SK-N-SH (cell line): Measurements from ENCODE around the gene C1QTNF9. TPM values are rescaled to one million over a fixed set of nuclear protein-coding genes. Genes with fewer than 3 reads are reported as not detected.

ENCODE experiments used
- CTCF ChIA-PET: fragments of 300-600, 350-600 bp; formaldehyde crosslinking; extraction: SDS; loops from one replicate; lab custom pipeline; 2021; lab: Yijun Ruan, JAX
- POLR2A ChIA-PET: fragments of 350-600 bp; sonication (Branson Sonifier 250); formaldehyde crosslinking; extraction: SDS; loops from one replicate; lab custom pipeline; 2020; ENCODE audit warnings: antibody characterized with exemption, inconsistent platforms; lab: Yijun Ruan, JAX
- DNase-seq: peaks from one replicate; pipeline ENCODE4 v3.0.0; 2012
- H2AFZ ChIP-seq: fragments of 200-600 bp; sonication (generic); 2 replicates; pipeline ENCODE4 v1.8.1; 2016; ENCODE audit warnings: antibody characterized with exemption, mild to moderate bottlenecking, low read depth
- H3F3A ChIP-seq: fragments of 200-600 bp; sonication (generic); replicated peaks from 2 replicates; pipeline ENCODE3; 2016; ENCODE audit warnings: antibody characterized with exemption, mild to moderate bottlenecking; ENCODE audit not compliant: insufficient read depth
- H3K27ac ChIP-seq, 2 experiments: fragments of 200-500 bp in 1 of 2; fragments of 200-600 bp in 1 of 2; sonication (Bioruptor generic) in 1 of 2; sonication (generic), shearing (Covaris generic) in 1 of 2; 2 replicates each; pipeline versions ENCODE4 v1.5.1 to v1.6.1; 2014 to 2016; ENCODE audit warnings: low read depth in 2 of 2, inconsistent platforms in 1 of 2, low read length in 1 of 2, mild to moderate bottlenecking in 1 of 2, mixed read lengths in 1 of 2
- H3K27me3 ChIP-seq: fragments of 200-600 bp; sonication (generic), shearing (Covaris generic); 2 replicates; pipeline ENCODE4 v1.6.1; 2016; ENCODE audit warnings: mixed run types; ENCODE audit not compliant: insufficient read depth
- H3K36me3 ChIP-seq, 2 experiments: fragments of 200-500 bp in 1 of 2; fragments of 200-600 bp in 1 of 2; sonication (Bioruptor generic) in 1 of 2; sonication (generic) in 1 of 2; replicated peaks in 1 of 2; 2 replicates each; pipeline versions ENCODE3 to v1.5.1; 2014 to 2016; ENCODE audit warnings: low read length in 1 of 2, mild to moderate bottlenecking in 1 of 2; ENCODE audit not compliant: insufficient read depth in 2 of 2, control insufficient read depth in 1 of 2
- H3K4me1 ChIP-seq, 2 experiments: fragments of 200-500 bp in 1 of 2; fragments of 200-600 bp in 1 of 2; sonication (Bioruptor generic) in 1 of 2; sonication (generic), shearing (Covaris generic) in 1 of 2; 2 replicates each; pipeline versions ENCODE4 v1.5.1 to v1.6.1; 2014 to 2016; ENCODE audit warnings: low read depth in 1 of 2, low read length in 1 of 2, mixed run types in 1 of 2; ENCODE audit not compliant: insufficient read depth in 2 of 2, control insufficient read depth in 1 of 2
- H3K4me2 ChIP-seq: fragments of 200-600 bp; sonication (generic), shearing (Covaris generic); 2 replicates; pipeline ENCODE4 v1.6.1; 2017; ENCODE audit warnings: mixed run types
- H3K4me3 ChIP-seq, 2 experiments: fragments of 200-500 bp in 1 of 2; fragments of 200-600 bp in 1 of 2; sonication (Bioruptor generic) in 1 of 2; sonication (generic), shearing (Covaris generic) in 1 of 2; 2 replicates each; pipeline versions ENCODE4 v1.5.1 to v1.8.1; 2014 to 2016; ENCODE audit warnings: low read depth in 2 of 2, inconsistent platforms in 1 of 2, low read length in 1 of 2, mild to moderate bottlenecking in 1 of 2, mixed read lengths in 1 of 2, moderate library complexity in 1 of 2
- H3K79me2 ChIP-seq: fragments of 200-600 bp; sonication (generic); 2 replicates; pipeline ENCODE4 v1.8.1; 2017; ENCODE audit warnings: mild to moderate bottlenecking; ENCODE audit not compliant: insufficient read depth
- H3K9ac ChIP-seq: fragments of 200-600 bp; sonication (generic); 2 replicates; pipeline ENCODE4 v1.6.1; 2017; ENCODE audit warnings: mixed run types
- H3K9me2 ChIP-seq: fragments of 200-600 bp; sonication (generic); 2 replicates; pipeline ENCODE4 v1.6.1; 2017; ENCODE audit warnings: mixed run types
- H3K9me3 ChIP-seq: fragments of 200-600 bp; sonication (generic); 2 replicates; pipeline ENCODE4 v1.6.1; 2017; ENCODE audit warnings: mixed run types, mild to moderate bottlenecking, moderate library complexity
- H4K20me1 ChIP-seq: fragments of 200-600 bp; sonication (generic); 2 replicates; pipeline ENCODE4 v1.6.1; 2017; ENCODE audit warnings: mild to moderate bottlenecking, mixed run types; ENCODE audit not compliant: insufficient read depth
- CHD2 ChIP-seq: fragments of 150-350 bp; IDR thresholded peaks from 2 replicates; pipeline ENCODE4 v1.6.1; 2018; ENCODE audit warnings: low read length; ENCODE audit not compliant: partially characterized antibody
- ELF1 ChIP-seq: IDR thresholded peaks from 2 replicates; pipeline ENCODE4 v1.4.0; 2012
- FOSL2 ChIP-seq: IDR thresholded peaks from 2 replicates; pipeline ENCODE4 v1.4.0; 2012; ENCODE audit warnings: low read depth, mild to moderate bottlenecking, moderate library complexity, borderline replicate concordance
- FOXJ3 ChIP-seq: sonication (generic); formaldehyde crosslinking; IDR thresholded peaks from 2 replicates; pipeline ENCODE4 v1.5.1; 2020; ENCODE audit warnings: mild to moderate bottlenecking, missing genetic modification reagents
- FOXM1 ChIP-seq: IDR thresholded peaks from 2 replicates; pipeline ENCODE4 v1.4.0; 2012; ENCODE audit warnings: low read depth, mild to moderate bottlenecking
- GABPA ChIP-seq: IDR thresholded peaks from 2 replicates; pipeline ENCODE4 v1.4.0; 2012; ENCODE audit warnings: low read depth, mild to moderate bottlenecking
- JUND ChIP-seq: IDR thresholded peaks from 2 replicates; pipeline ENCODE4 v1.4.0; 2012
- MEF2A ChIP-seq: IDR thresholded peaks from 2 replicates; pipeline ENCODE4 v1.4.0; 2012; ENCODE audit warnings: low read depth, borderline replicate concordance
- MXI1 ChIP-seq: IDR thresholded peaks from 2 replicates; pipeline ENCODE4 v1.6.1; 2012; ENCODE audit warnings: mild to moderate bottlenecking, low read depth, low read length, improper control_type of control experiment
- PBX3 ChIP-seq: IDR thresholded peaks from 2 replicates; pipeline ENCODE4; 2012
- POLR2AphosphoS5 ChIP-seq: IDR thresholded peaks from 2 replicates; pipeline ENCODE4 v1.6.1; 2012; ENCODE audit warnings: low read depth, low read length
- RAD21 ChIP-seq: IDR thresholded peaks from 2 replicates; pipeline ENCODE4 v1.6.1; 2012; ENCODE audit warnings: mild to moderate bottlenecking, low read length
- USF2 ChIP-seq: fragments of 150-350 bp; IDR thresholded peaks from 2 replicates; pipeline ENCODE4 v1.6.1; 2017; ENCODE audit warnings: antibody characterized with exemption, low read length, low read depth, borderline replicate concordance
- WGBS: methylation state at CpG from one replicate; pipeline ENCODE4 v1.1.6; 2017; ENCODE audit warnings: low lambda C conversion rate; 5-methylcytosine and 5-hydroxymethylcytosine counted together
- polyA plus RNA-seq, 3 experiments: library from polyadenylated mRNA; depleted of rRNA; stranded (reverse); fragments of >200 nt; gene quantifications; 2 replicates each; pipeline ENCODE4 v1.2.3, GENCODE V29; 2012

C1QTNF9 gene
- polyA plus RNA-seq, 1 of the 3 experiments (the other 2 are of a cell fraction): not detected

GRCh38 chr13:24304620-24305019 is 4.8 kb upstream of the C1QTNF9 start:
- Histone ChIP-seq H3K36me3 (peaks cover 0 to 2% of the 10 kb centered on the region in 2 experiments), H3K4me2 (no peak overlapping the region), H3K79me2 (no peaks in the 10 kb centered on the region), H3K4me1 (no peaks in the 10 kb centered on the region), H3K9me3 (no peaks in the 10 kb centered on the region), H3K27me3 (no peaks in the 10 kb centered on the region), H3F3A (no peaks in the 10 kb centered on the region), H2AFZ (no peak overlapping the region), H3K27ac (no peak overlapping the region), H3K9ac (no peak overlapping the region), H3K9me2 (no peaks in the 10 kb centered on the region), H3K4me3 (no peak overlapping the region), H4K20me1 (no peaks in the 10 kb centered on the region)
- no peak for DNase-seq
- TF ChIP-seq FOXJ3 (CRISPR knock-in tag): no peak
- TF ChIP-seq FOXM1: no peak
- no peak for TF ChIP-seq ELF1
- no peak for TF ChIP-seq USF2
- TF ChIP-seq MEF2A: no peak
- no peak for TF ChIP-seq CHD2
- no peak for TF ChIP-seq MXI1
- no peak for TF ChIP-seq FOSL2
- TF ChIP-seq PBX3: no peak
- no peak for TF ChIP-seq JUND
- TF ChIP-seq POLR2AphosphoS5: no peak
- no peak for TF ChIP-seq RAD21
- ChIA-PET POLR2A (no interaction called here), CTCF (no interaction called here)
- WGBS: 83% methylated on average over 5 of the region's 5 CpGs

- Histone ChIP-seq H3K9ac (no peak overlapping the region), H3K4me3 (no peak overlapping the region), H2AFZ (no peak overlapping the region), H3K9me3 (no peaks in the 10 kb centered on the region), H3K36me3 (peaks cover 0 to 2% of the 10 kb centered on the region in 2 experiments), H3K9me2 (no peaks in the 10 kb centered on the region), H3K27me3 (no peaks in the 10 kb centered on the region), H3K4me2 (no peak overlapping the region), H3K27ac (no peak overlapping the region)
- CTCF ChIA-PET: interaction anchor here (1.0 to 1.3 kb wide), 3 partner anchors 16 to 421 kb away, joined by 3 to 4 read pairs (median 3); no protein-coding TSS in a partner anchor
- POLR2A ChIA-PET: no interaction called here
- no peak for DNase-seq
- TF ChIP-seq JUND: peak; percentile 27; the same call in 1 of the 2 replicates
- no peak for TF ChIP-seq GABPA
- TF ChIP-seq MEF2A: 0 out of 2 replicates have a peak, but pooled peaks have one; percentile 11
- TF ChIP-seq, all 33 proteins: peak for 2
- H3F3A ChIP-seq: no peaks in the 10 kb centered on the region
- WGBS: 87% methylated on average over 1 of the region's 1 CpG
- no peaks in the 10 kb centered on the region for H3K79me2 ChIP-seq
- no peaks in the 10 kb centered on the region for H4K20me1 ChIP-seq
- no peaks in the 10 kb centered on the region for H3K4me1 ChIP-seq
Observed at GRCh38 chr13:24306632-24307031, 2.7 kb upstream of the C1QTNF9 start.
